ENCODE results near the gene EIPR1.

The EIPR1 gene

DNA sequence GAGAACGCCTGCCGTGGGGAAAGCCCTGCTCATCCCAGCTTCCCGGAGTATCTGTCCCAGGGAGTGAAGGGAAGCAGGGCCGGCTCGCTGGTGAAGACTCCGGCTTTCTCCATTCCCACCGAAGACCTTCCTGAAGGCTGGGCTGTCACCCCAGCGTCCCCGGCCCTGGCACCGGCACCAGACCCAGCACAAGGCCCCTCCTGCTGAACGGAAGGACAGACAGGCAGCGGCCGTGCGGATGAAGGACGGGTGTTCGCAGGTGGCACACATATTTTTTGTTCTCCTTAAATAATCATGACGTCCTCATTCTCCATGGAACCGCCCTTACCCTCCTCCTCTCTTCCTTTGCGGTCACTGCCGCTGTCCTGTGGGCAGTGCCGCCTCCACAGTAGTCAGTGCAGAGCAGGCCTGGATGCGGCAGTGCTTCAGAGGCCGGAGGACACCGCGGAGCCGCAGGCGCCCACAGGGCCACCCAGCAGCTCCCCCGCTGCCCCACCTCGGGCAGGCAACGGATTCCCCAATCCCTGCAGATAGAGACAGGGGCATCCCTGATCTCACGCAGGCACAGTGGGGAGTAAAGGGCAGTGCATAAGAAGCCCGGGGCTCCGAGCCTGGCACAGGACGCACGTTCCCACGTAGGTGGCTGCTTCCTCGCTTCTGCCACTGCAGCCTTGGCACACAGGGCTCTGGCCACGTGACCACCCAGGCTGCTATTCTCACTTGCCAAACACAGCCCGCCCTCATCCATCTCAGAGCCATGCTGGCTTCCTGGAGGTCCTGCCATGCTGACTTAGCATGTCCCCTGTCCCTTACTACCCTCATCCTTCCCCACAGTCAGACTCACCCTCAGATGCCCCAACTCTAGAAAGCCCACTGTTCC, 229.7 kb downstream of the EIPR1 start:
- Histone ChIP-seq H3K4me2 (ENCODE audit: low read depth, low read length, poor library complexity, severe bottlenecking) (no peak overlapping the region), H3K36me3 (ENCODE audit: low read length) (no peaks in the 10 kb centered on the region), H3K9me2 (replicated peaks; ENCODE audit: insufficient read depth, low read length) (no peaks in the 10 kb centered on the region), H4K20me1 (ENCODE audit: low read depth, low read length) (no peaks in the 10 kb centered on the region), H2AFZ (ENCODE audit: low read depth, low read length, severe bottlenecking) (no peak overlapping the region), H3K27me3 (ENCODE audit: low read length) (no peaks in the 10 kb centered on the region), H3K79me2 (ENCODE audit: insufficient read depth, low read length) (no peaks in the 10 kb centered on the region), H3K9ac (ENCODE audit: low read length) (no peak overlapping the region), H3F3A (ENCODE audit: insufficient read depth) (no peaks in the 10 kb centered on the region), H3K9me3 (ENCODE audit: insufficient read depth, low read length) (no peaks in the 10 kb centered on the region), H3K27ac (ENCODE audit: low read depth, low read length) (no peak overlapping the region), H3K4me3 (ENCODE audit: insufficient read depth, low read length, poor library complexity, severe bottlenecking) (no peak overlapping the region)
- TF ChIP-seq, protein P1, sequence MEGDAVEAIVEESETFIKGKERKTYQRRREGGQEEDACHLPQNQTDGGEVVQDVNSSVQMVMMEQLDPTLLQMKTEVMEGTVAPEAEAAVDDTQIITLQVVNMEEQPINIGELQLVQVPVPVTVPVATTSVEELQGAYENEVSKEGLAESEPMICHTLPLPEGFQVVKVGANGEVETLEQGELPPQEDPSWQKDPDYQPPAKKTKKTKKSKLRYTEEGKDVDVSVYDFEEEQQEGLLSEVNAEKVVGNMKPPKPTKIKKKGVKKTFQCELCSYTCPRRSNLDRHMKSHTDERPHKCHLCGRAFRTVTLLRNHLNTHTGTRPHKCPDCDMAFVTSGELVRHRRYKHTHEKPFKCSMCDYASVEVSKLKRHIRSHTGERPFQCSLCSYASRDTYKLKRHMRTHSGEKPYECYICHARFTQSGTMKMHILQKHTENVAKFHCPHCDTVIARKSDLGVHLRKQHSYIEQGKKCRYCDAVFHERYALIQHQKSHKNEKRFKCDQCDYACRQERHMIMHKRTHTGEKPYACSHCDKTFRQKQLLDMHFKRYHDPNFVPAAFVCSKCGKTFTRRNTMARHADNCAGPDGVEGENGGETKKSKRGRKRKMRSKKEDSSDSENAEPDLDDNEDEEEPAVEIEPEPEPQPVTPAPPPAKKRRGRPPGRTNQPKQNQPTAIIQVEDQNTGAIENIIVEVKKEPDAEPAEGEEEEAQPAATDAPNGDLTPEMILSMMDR (IDR thresholded peaks at IDR 0.05; ENCODE audit: insufficient read depth, low read length, poor library complexity, severe bottlenecking), result no peak
- no peak for TF ChIP-seq EZH2phosphoT487 (conservative IDR thresholded peaks at IDR 0.05; ENCODE audit: low read length)

DNA sequence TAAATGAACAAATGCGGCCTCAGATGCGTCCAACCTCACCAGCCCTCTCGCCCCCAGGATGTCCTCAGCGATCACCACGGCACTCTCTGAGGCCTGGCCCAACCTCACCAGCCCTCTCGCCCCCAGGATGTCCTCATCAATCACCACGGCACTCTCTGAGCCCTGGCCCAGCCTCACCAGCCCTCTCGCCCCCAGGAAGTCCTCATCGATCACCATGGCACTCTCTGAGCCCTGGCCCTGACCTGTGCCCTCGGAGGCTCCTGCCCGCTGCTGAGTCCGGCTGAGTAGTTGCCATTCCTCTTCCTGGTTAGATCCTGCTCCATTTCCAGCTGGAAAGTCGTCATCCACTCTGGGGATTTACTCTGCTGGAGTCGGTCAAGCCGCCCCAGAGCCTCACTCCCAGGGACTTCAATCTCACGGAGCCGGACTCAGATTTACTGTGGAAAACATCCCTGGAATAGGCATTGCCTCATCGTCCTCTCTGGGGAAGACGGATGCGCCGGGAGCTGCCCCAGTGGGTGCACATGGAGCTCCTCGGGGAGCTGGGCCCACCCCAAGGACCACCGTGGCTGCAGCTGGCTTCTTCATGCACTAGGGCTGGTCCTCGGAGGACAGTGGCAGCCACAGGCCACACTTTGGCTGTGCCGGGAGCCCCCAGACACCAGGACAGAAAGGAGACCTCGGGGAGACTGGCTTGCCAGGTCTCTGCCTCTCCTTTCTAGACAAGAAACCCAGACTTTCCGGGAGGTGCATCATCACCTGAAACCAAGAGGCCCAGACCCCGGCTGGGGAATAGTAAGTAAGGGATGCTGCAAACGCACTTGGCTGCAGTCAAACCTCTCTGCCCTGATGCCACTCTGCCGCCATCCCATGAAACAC, 230.6 kb downstream of the EIPR1 start:
- Histone ChIP-seq H3K27ac (ENCODE audit: low read depth, low read length) (no peak overlapping the region), H3K79me2 (ENCODE audit: insufficient read depth, low read length) (no peaks in the 10 kb centered on the region), H2AFZ (ENCODE audit: low read depth, low read length, severe bottlenecking) (no peak overlapping the region), H3K27me3 (ENCODE audit: low read length) (no peaks in the 10 kb centered on the region), H3F3A (ENCODE audit: insufficient read depth) (no peaks in the 10 kb centered on the region), H3K9me3 (ENCODE audit: insufficient read depth, low read length) (no peaks in the 10 kb centered on the region), H3K36me3 (ENCODE audit: low read length) (no peaks in the 10 kb centered on the region), H4K20me1 (ENCODE audit: low read depth, low read length) (no peaks in the 10 kb centered on the region), H3K4me3 (ENCODE audit: insufficient read depth, low read length, poor library complexity, severe bottlenecking) (no peak overlapping the region), H3K4me2 (ENCODE audit: low read depth, low read length, poor library complexity, severe bottlenecking) (no peak overlapping the region), H3K9me2 (replicated peaks; ENCODE audit: insufficient read depth, low read length) (no peaks in the 10 kb centered on the region), H3K9ac (ENCODE audit: low read length) (no peak overlapping the region)
- TF ChIP-seq EZH2phosphoT487 (conservative IDR thresholded peaks at IDR 0.05; ENCODE audit: low read length), result no peak
- TF ChIP-seq, protein P1 (IDR thresholded peaks at IDR 0.05; ENCODE audit: insufficient read depth, low read length, poor library complexity, severe bottlenecking), result no peak

DNA sequence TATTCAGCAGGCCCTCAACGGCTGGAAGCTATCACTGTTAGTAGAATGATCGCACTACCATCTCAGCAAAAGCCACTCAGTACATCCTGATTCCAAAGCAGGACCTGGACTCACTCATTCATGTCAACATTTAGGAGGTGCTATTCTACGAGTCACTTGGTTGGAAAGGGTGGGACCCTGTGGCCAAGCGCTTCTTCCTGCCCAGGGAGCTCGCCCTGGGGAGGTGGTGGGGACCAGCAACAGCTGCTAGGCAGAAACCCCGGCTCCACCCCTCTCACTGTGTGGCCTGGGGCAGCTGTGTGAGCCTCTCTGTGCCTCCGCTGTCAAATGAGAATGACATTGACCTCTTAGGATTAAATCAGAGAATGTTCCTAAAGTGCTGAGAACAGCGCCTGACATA, 231.4 kb downstream of the EIPR1 start:
- no peak overlapping the region for H3K27ac ChIP-seq (ENCODE audit: low read depth, low read length)
- H3K4me2 ChIP-seq (ENCODE audit: low read depth, low read length, poor library complexity, severe bottlenecking), result no peak overlapping the region

More for the DNA sequence above, 231.4 kb downstream of the EIPR1 start:
- no peaks in the 10 kb centered on the region for H4K20me1 ChIP-seq (ENCODE audit: low read depth, low read length)
- no peaks in the 10 kb centered on the region for H3K36me3 ChIP-seq (ENCODE audit: low read length)
- no peaks in the 10 kb centered on the region for H3K9me2 ChIP-seq (replicated peaks; ENCODE audit: insufficient read depth, low read length)
- no peaks in the 10 kb centered on the region for H3K79me2 ChIP-seq (ENCODE audit: insufficient read depth, low read length)
- no peaks in the 10 kb centered on the region for H3K9me3 ChIP-seq (ENCODE audit: insufficient read depth, low read length)
- H3K9ac ChIP-seq (ENCODE audit: low read length), result no peak overlapping the region
- no peaks in the 10 kb centered on the region for H3K27me3 ChIP-seq (ENCODE audit: low read length)
- no peaks in the 10 kb centered on the region for H3F3A ChIP-seq (ENCODE audit: insufficient read depth)
- no peak overlapping the region for H2AFZ ChIP-seq (ENCODE audit: low read depth, low read length, severe bottlenecking)
- H3K4me3 ChIP-seq (ENCODE audit: insufficient read depth, low read length, poor library complexity, severe bottlenecking), result no peak overlapping the region
- TF ChIP-seq, protein P1 (IDR thresholded peaks at IDR 0.05; ENCODE audit: insufficient read depth, low read length, poor library complexity, severe bottlenecking), result no peak
- no peak for TF ChIP-seq EZH2phosphoT487 (conservative IDR thresholded peaks at IDR 0.05; ENCODE audit: low read length)
